ENCODE measurements around the gene ABHD1. TPM values are rescaled to one million over a fixed set of nuclear protein-coding genes. Genes with fewer than 3 reads are reported as not detected.
"Not testable (repeated sequence)": the region's sequence is repeated elsewhere in the genome, so short reads cannot be mapped to it uniquely, and the experiment has no call there.

The ABHD1 gene
- total RNA-seq, 1 experiment from 2014 or later, result 0.12 TPM

- DNase-seq (ENCODE audit: low spot score), result no peak
Observed at GRCh38 chr2:27109083-27109482, 14.5 kb upstream of the ABHD1 start.

GRCh38 chr2:27110603-27111352 is 12.8 kb upstream of the ABHD1 start:
- not testable (repeated sequence) for DNase-seq (ENCODE audit: low spot score)

GRCh38 chr2:27111392-27112078 is 12.1 kb upstream of the ABHD1 start:
- DNase-seq (ENCODE audit: low spot score), result not testable (repeated sequence)

GRCh38 chr2:27115519-27115918 is 8.1 kb upstream of the ABHD1 start:
- no peak for DNase-seq (ENCODE audit: low spot score)

GRCh38 chr2:27117995-27118524 is 5.6 kb upstream of the ABHD1 start:
- DNase-seq (ENCODE audit: low spot score), result no peak

GRCh38 chr2:27118525-27119329 is 4.9 kb upstream of the ABHD1 start, which contains the start of gene CGREF1:
CGREF1 (minus strand) TSS chr2:27119128; CDS start chr2:27104366, 14,762 bp downstream.
- no peak for DNase-seq (ENCODE audit: low spot score)

- not testable (repeated sequence) for DNase-seq (ENCODE audit: low spot score)
Observed at GRCh38 chr2:27119330-27119670, 4.3 kb upstream of the ABHD1 start.

- DNase-seq (ENCODE audit: low spot score), result no peak
Observed at GRCh38 chr2:27121906-27122305, 1.7 kb upstream of the ABHD1 start.

GRCh38 chr2:27122791-27123190 is 824 bp upstream of the ABHD1 start:
- DNase-seq (ENCODE audit: low spot score), result no peak

GRCh38 chr2:27125104-27125503 is 1.5 kb downstream of the ABHD1 start:
- no peak for DNase-seq (ENCODE audit: low spot score)

GRCh38 chr2:27126252-27126710 is 2.7 kb downstream of the ABHD1 start:
- DNase-seq (ENCODE audit: low spot score), result no peak

GRCh38 chr2:27127883-27128667 is 4.5 kb downstream of the ABHD1 start:
- DNase-seq (ENCODE audit: low spot score), result no peak

- DNase-seq (ENCODE audit: low spot score), result no peak
Observed at GRCh38 chr2:27128668-27129571, 5.3 kb downstream of the ABHD1 start.

- no peak for DNase-seq (ENCODE audit: low spot score)
Observed at GRCh38 chr2:27130396-27130795, 6.8 kb downstream of the ABHD1 start.

GRCh38 chr2:27131429-27131828 is 7.8 kb downstream of the ABHD1 start:
- no peak for DNase-seq (ENCODE audit: low spot score)

- no peak for DNase-seq (ENCODE audit: low spot score)
Observed at GRCh38 chr2:27133195-27133875, 9.7 kb downstream of the ABHD1 start.

GRCh38 chr2:27133905-27134780 is 10.5 kb downstream of the ABHD1 start, which contains the start of gene PREB:
PREB (minus strand) TSS chr2:27134636; CDS start chr2:27134421, 215 bp downstream.
- peak; percentile 82 for DNase-seq (ENCODE audit: low spot score)

- DNase-seq (ENCODE audit: low spot score), result no peak
Observed at GRCh38 chr2:27134781-27135477, 11.3 kb downstream of the ABHD1 start.

Data from H4 (cell line).